Stimulated activated CD4-positive, alpha-beta T cell treated with anti-CD3 and anti-CD28 coated beads, Interleukin-15, amount 100 ng/mL, for 1 hour (primary cell): Measurements from ENCODE around the gene CDH23.

Source experiments
- DNase-seq, 2 donors: peaks; one replicate each; pipeline ENCODE4 v3.0.0-alpha.2; 2020; ENCODE audit warnings: low read depth in 1 of 2, low spot score in 1 of 2

CDH23 gene

DNA sequence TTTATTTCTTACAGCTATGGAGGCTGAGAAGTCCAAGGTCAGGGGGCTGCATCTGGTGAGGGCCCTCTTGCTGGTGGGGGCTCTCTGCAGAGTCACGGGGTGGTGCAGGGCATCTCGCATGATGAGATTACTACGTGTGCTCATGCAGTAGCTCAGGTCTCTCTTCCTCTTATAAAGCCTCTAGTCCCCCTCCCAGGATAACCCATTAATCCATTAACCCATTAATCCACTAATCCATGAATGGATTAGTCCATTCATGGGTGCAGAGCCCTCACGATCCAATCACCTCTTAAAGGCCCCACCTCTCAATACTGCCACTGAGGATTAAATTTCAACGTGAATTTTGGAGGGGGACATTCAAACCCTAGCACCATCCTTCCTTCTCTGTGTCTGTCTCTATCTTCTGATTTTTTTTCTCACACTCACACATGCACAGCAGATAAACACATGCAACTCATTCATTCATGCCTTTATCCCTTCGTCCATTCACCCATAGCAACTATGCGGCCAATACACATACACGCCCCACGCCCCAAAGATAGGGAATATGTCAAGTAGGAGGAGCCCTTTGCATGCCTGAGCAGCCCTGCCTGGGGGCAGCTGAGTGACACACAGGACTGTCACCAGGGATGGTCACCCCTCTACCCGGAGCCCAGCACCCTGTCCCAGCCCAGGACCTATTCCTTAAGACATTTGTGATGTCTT lies 236.3 kb downstream of the CDH23 start:
- no peak for DNase-seq

GRCh38 chr10:71633920-71634319 lies 237.2 kb downstream of the CDH23 start:
- no peak for DNase-seq

DNA sequence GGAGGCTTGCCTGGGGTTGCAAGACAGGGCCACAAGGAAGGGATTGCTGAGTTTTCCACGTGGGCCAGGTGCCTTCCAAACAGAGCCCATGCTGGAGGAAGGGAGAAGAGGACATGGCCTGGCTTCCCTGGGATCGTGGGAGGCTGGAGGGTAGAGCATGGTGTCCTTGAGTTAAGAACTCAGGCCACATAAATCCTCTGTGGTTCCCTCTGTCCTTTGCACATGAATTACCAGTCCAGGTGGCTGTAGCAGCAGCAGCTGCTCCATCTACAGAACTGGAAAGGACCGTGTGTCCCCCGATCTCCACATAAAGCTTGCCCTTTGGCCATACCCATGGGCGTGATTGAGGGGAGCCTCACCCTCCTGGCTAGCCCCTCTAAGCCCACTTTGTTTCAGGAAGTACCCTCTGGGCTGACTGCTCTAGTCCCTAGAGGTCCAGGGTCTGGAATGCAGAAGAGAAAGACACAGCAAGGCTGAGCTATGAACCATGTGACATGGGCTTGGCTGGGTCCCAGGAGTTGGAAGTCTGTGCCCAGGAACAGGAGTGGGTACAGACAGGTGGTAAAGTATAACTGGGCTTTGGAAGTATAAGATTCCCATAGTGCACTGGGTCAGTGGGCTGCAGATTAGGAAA lies 237.9 kb downstream of the CDH23 start:
- no peak for DNase-seq

DNA sequence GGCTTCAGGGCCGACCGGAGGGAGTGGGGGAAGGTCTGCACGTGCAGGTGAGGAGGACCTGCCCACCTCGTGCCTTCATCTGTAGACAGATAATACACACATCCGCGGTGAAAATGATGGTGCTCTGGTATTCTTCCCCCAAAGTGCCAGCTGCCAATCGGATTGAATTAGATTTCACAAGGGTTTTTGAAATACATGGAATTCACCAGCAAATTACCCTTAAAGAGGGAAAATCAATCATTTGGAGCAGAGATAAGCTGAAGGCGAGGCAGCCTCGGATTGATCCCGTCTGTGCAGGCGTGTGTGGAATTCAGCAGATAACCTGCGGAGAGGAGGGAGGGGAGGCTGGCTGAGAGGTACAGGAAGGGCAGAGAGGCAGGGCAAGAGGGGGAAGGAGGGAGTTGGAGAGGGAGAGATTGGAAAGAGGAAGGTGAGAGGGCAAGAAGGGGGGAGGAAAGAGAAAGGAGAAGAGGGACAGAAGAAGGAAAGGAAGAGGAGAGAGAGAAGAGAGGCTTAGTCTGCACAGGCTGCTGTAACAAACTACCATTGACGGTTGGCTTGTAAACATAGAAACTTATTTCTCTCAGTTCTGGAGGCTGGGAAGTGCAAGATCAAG lies 238.6 kb downstream of the CDH23 start:
- no peak for DNase-seq

DNA sequence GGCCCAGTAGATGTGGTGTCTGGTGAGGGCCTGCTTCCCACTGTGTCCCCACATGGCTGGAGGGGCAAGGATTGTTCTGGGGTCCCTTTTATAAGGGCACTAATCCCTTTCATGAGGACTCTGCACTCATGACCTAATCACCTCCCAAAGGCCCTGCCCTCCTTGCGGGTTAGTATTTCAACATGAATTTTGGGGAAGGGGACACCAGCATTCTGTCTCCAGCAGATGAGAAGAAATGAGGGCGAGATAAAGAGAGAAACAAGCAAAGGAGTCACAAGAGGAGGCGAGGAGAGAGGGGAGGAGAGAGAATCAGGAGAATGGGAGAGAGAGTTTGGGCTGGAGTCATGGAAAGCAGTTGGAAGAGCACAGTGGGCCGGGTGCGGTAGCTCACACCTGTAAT lies 239.1 kb downstream of the CDH23 start:
- no peak for DNase-seq

DNA sequence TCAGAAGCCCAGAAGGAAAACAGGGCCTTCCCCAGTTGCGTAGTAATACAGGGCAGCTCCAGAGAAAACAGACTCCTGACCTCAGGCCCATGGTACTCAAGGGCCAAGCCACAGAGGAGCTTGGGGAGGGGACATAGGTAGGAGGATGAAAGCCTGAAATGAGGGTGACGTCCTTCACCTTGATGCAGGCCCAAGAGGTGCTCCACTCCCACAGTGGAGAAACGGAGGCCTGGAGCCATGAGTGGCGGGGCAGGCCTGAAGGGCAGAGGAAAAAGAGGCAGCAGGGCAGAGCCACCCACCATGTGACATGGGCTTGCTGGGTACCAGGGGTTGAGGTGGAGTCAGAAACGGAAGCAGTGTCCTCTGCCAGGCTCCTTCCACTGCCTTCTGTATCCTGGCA lies 239.9 kb downstream of the CDH23 start:
- no peak for DNase-seq

DNA sequence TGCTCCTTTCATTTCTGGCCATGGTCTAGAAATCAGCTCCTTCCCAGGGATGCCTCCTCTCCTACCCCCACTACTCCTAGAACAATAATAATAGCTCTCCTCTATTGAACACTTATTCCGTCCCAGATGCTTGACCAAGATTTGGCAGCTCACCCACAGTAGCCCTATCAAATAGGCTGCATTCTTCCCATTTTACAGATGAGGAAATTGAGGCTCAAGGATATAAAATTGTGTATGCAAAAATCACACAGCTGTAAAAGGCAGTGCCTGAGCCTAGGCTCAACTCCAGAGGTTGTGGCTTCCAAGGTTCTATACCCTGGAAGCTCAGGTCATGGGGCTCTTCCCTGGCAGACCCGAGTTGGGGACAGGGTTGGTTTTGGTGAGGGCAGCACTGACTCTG lies 240.6 kb downstream of the CDH23 start:
- no peak for DNase-seq

DNA sequence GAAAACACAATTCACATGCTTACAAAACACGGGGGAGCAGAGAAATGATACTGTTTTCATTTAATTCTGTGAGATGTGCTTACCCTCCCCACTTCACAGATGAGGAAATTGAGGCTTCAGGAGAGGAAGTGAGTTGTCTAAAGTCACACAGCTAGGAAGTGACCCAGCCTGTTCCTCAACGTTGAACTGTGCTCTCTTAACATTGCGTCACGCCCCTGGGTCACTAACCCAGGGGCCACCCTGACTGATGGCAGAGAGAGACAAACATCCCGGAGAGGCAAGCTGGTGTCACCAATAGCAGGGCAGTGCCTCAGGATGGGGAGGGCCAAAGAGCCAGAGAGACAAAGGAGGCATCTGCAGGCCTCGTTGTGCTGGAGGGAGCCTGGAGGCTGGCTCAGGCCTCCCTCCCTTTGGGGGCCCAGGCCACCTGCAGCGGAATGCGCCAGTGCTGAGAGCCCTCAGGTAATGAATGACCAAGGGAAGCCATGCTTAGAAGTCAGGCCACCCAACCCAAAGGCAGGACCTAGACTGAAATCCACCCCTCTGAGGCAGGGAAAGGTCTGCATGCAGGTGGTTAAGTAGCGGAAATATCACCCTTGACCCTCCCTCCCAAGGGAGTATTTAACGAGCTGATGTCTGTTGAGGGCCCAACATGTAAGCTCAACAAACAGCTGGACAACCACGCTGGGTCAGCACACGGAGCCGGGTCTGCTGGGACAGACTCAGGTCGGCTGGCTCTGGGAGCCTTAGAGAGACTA lies 241.5 kb downstream of the CDH23 start:
- DNase-seq = no peak

DNA sequence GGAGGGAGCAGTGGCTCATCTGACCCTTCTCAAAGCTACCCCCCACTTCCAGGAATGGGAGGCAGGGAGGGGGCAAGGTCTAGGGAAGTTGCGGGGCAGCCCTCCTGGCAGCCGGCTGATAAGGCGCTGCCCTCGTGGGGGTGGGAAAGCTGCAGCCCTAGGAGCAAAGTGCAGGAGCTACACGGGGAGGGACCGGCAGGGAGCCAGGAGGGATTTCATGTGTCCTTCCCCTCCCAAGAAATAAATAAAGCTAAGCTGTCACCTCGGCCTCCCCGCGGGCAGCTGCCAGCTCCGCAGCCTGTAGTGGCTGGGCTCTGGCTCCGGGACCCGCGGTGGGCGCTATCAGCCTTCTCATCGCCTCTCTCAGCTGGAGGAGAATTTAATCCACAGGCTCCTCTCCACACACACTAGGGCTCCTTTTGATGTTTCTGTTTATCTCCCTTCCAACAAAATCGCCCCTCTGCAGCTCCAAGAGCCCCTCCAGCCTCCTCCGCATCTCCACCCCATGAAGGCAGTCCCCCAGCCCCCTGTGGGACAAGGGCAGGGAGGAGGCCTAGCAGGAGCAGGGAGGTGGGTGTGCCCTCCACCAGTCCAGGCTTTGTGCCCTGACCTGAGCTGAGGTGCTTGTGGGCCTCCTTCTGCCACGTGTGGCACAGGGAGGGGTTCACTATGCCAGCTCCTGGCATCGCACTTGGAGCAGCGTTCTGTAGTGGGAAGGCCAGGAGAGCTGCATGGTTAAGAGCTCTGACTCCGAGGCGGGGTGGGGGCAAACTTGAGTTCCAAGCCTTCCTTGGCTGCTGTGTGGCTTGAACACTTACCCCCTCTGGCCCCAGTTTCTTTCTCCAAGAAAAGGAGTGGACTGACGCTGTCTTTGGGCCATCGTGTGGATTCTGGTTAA lies 242.4 kb downstream of the CDH23 start:
- DNase-seq = no peak

GRCh38 chr10:71640607-71641006 lies 243.9 kb downstream of the CDH23 start:
- DNase-seq = no peak

GRCh38 chr10:71641449-71641848 lies 244.7 kb downstream of the CDH23 start:
- no peak for DNase-seq

DNA sequence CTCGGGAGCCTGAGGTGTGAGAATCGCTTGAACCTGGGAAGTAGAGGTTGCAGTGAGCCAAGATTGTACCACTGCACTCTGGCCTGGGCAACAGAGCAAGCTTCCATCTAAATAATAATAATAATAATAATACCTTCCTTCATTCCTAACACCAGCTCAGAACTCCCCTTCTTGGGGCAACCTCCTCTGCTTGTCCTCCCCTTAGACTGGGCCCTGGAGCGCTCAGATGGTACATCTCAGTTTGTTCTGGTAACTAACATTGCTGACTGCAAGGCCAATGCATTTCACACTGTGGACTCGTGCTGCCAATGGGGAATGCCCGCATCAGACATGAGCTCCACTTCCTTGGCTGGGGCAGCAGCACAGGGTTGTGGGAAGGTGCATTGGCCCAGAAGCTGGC lies 245.3 kb downstream of the CDH23 start:
- DNase-seq = no peak

DNA sequence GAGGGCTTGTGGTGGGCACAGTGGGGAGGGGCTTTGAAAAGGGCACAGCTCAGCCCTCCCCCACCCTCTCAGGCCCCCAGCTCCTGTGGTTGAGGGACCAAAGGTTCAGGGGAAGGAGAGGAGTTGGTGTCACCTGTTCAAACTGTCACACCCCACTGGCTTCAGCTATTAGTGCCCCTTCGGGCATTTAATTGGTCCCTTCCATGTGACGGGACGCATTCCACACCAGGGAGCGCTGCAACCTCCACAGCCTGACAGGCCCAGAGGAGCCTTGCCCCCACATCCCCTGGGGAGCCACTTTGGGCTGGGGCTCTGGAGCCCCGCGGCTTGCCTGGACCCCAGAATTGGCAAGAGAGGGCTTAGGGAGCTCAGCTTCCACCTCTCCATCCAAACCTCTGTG lies 247.2 kb downstream of the CDH23 start:
- DNase-seq = no peak

- DNase-seq = no peak
Observed at GRCh38 chr10:71644307-71645180, 247.8 kb downstream of the CDH23 start.

- DNase-seq = no peak
Observed at GRCh38 chr10:71645185-71645584, 248.5 kb downstream of the CDH23 start.

DNA sequence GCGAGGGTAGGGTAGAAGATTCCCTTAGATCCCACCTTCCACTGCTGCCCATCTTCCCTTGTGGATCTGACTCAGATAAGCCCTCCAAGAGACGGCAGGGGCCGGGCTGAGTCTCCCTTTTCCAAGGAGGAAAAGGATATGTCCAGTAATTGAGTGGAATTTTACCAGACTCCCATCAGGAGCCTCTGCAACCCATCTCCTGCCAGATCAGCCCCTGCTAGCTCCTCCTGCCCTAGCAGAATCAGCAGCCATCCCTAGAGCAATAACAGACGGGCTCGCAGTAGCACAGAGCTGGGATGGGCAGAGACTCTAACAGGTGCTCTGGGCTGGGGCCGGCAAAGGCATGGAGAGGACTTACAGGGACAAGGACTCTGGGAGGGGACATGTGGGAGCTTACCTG lies 249.3 kb downstream of the CDH23 start:
- DNase-seq = no peak

DNA sequence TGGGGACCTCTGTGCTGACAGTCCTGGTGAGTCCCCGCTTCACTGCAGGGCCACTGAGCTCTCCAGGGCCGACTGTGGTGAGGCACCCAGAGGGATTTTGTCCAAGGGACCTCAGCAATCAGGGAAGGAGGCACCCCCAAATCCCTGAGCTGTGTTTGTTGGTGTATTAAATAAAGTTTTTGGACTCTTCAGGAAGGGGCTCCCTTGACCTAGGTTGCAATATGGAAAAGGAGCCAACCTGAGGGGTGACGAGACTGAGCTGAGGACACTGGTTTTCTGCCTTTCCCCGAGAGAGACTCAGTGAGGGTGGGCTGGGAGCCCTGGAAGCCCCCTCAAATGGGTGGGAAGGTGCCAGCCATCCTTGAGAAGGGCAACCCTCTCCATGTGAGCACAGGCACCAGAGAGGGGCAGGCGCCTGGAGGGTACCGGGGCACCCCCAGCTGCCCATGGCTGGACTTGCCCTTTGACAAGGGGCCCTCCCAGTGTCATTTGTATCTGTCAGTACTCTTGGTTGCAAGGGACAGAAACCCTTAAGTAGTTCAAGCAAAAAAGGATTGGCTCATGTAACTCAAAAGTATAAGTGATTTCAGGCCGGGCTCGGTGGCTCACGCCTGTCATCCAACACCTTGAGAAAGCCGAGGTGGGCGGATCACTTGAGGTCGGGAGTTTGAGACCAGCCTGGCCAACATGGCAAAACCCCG lies 250.0 kb downstream of the CDH23 start:
- DNase-seq = no peak

GRCh38 chr10:71647526-71648253 lies 251.0 kb downstream of the CDH23 start:
- no peak for DNase-seq
